B cell (primary cell): ENCODE results near the gene AMMECR1. TPM values are rescaled to one million over a fixed set of nuclear protein-coding genes. Genes with fewer than 3 reads are reported as not detected.

ENCODE experiments used
- ATAC-seq: fragments of 200-7000 bp; cut with Tn5 transposase; one replicate; pipeline ENCODE4 v1.10.0; 2021; ENCODE audit warnings: low read depth, mild to moderate bottlenecking, moderate number of reproducible peaks, moderate library complexity
- CTCF ChIA-PET: fragments of 350-600 bp; sonication (Branson Sonifier 250); formaldehyde crosslinking; loops from one replicate; lab custom pipeline; 2021; ENCODE audit warnings: antibody characterized with exemption, inconsistent platforms; lab: Charles Lee
- POLR2A ChIA-PET: fragments of 350-600 bp; sonication (Branson Sonifier 250); formaldehyde crosslinking; loops from one replicate; lab custom pipeline; 2021; ENCODE audit warnings: antibody characterized with exemption; lab: Charles Lee
- DNase-seq: peaks from one replicate; pipeline ENCODE4 v3.0.0; 2013
- H2AFZ ChIP-seq: 2 replicates; pipeline ENCODE4 v1.6.1; 2012; ENCODE audit warnings: mild to moderate bottlenecking, low read depth, low read length; ENCODE audit not compliant: insufficient read depth, poor library complexity, severe bottlenecking
- H3K27ac ChIP-seq, 2 donors: 1 replicate in 1 of 2; 2 replicates in 1 of 2; pipeline ENCODE4 v1.5.1; 2012 to 2013; ENCODE audit warnings: low read length in 2 of 2, mild to moderate bottlenecking in 2 of 2, moderate library complexity in 1 of 2
- H3K27me3 ChIP-seq, 4 experiments: fragments of 200-600 bp in 1 of 4; sonication (generic) in 1 of 4; replicated peaks in 1 of 4; 1 replicate in 2 of 4; 2 replicates in 2 of 4; pipeline versions ENCODE4 v1.6.1 to v1.7.0; 2013 to 2016; ENCODE audit warnings: low read length in 3 of 4, mild to moderate bottlenecking in 2 of 4, mixed read lengths in 1 of 4, moderate library complexity in 1 of 4; ENCODE audit not compliant: insufficient read depth in 4 of 4, control insufficient read depth in 3 of 4; ENCODE audit errors: control extremely low read depth in 1 of 4
- H3K36me3 ChIP-seq, 2 experiments: replicated peaks in 1 of 2; 1 replicate in 1 of 2; 2 replicates in 1 of 2; pipeline versions ENCODE4 v1.6.1 to v1.7.1; 2013; ENCODE audit warnings: low read length in 1 of 2; ENCODE audit not compliant: insufficient read depth in 2 of 2, control insufficient read depth in 1 of 2; ENCODE audit errors: control extremely low read depth in 1 of 2, extremely low read depth in 1 of 2
- H3K4me1 ChIP-seq, 2 donors: fragments of 200-600 bp in 1 of 2; sonication (generic) in 1 of 2; 1 replicate in 1 of 2; 2 replicates in 1 of 2; pipeline versions ENCODE4 v1.5.1 to v1.6.1; 2013 to 2017; ENCODE audit warnings: low read length in 2 of 2; ENCODE audit not compliant: control insufficient read depth in 2 of 2, insufficient read depth in 2 of 2
- H3K4me2 ChIP-seq: replicated peaks from 2 replicates; pipeline ENCODE3; 2012; ENCODE audit warnings: mild to moderate bottlenecking, low read depth, low read length; ENCODE audit not compliant: poor library complexity, severe bottlenecking
- H3K4me3 ChIP-seq, 5 experiments: fragments of 200-600 bp in 1 of 5; sonication (generic) in 1 of 5; 1 replicate in 3 of 5; 2 replicates in 2 of 5; pipeline versions ENCODE4 v1.5.1 to v1.7.0; 2011 to 2016; ENCODE audit warnings: low read length in 4 of 5, mild to moderate bottlenecking in 4 of 5, low read depth in 2 of 5, control low read depth in 1 of 5, moderate library complexity in 1 of 5; ENCODE audit not compliant: insufficient read depth in 1 of 5; ENCODE audit errors: control extremely low read depth in 1 of 5, extremely low read depth in 1 of 5
- H3K79me2 ChIP-seq: fragments of 200-600 bp; sonication (generic); one replicate; pipeline ENCODE4 v1.6.0; 2016; ENCODE audit warnings: low read length; ENCODE audit not compliant: control insufficient read depth, insufficient read depth
- H3K9ac ChIP-seq: fragments of 200-600 bp; sonication (generic); 2 replicates; pipeline ENCODE4 v1.6.1; 2017; ENCODE audit warnings: mild to moderate bottlenecking, low read length, moderate library complexity
- H3K9me3 ChIP-seq, 3 donors: one replicate each; pipeline versions ENCODE4 v1.6.1 to v1.7.1; 2013; ENCODE audit warnings: low read length in 2 of 3; ENCODE audit not compliant: control insufficient read depth in 2 of 3, insufficient read depth in 1 of 3; ENCODE audit errors: control extremely low read depth in 1 of 3
- H4K20me1 ChIP-seq: 2 replicates; pipeline ENCODE4 v1.6.0; 2012; ENCODE audit warnings: mild to moderate bottlenecking, low read length; ENCODE audit not compliant: insufficient read depth, control insufficient read depth, poor library complexity, severe bottlenecking
- H3K27ac Mint-ChIP-seq: one replicate; pipeline ENCODE4 v1.8.0; 2021; ENCODE audit warnings: mixed read lengths
- H3K27me3 Mint-ChIP-seq: one replicate; pipeline ENCODE4 v1.8.0; 2021; ENCODE audit warnings: mixed read lengths
- H3K4me1 Mint-ChIP-seq: one replicate; pipeline ENCODE4 v1.8.0; 2021; ENCODE audit warnings: mixed read lengths
- H3K4me3 Mint-ChIP-seq: one replicate; pipeline ENCODE4 v1.8.0; 2021; ENCODE audit warnings: mixed read lengths
- H3K9me3 Mint-ChIP-seq: one replicate; pipeline ENCODE4 v1.8.0; 2022; ENCODE audit warnings: mixed read lengths; ENCODE audit not compliant: insufficient read depth
- CTCF ChIP-seq: fragments of 200-600 bp; IDR thresholded peaks from one replicate; pipeline ENCODE4 v1.8.0; 2022; ENCODE audit warnings: antibody characterized with exemption, mild to moderate bottlenecking
- EZH2 ChIP-seq: IDR thresholded peaks from 2 replicates; pipeline ENCODE4 v1.6.1; 2012; ENCODE audit warnings: borderline replicate concordance, low read depth, mild to moderate bottlenecking, moderate library complexity, low read length; ENCODE audit not compliant: insufficient read depth, poor library complexity, severe bottlenecking
- WGBS: methylation state at CpG from one replicate; pipeline ENCODE4 v1.1.5; 2013; ENCODE audit warnings: missing lambda C conversion rate; ENCODE audit not compliant: insufficient coverage; 5-methylcytosine and 5-hydroxymethylcytosine counted together
- intact Hi-C: fragments of 100-400 bp; cut with micrococcal nuclease; formaldehyde crosslinking; loops from one replicate; pipeline ENCODE4 v1.10.0; 2022
- polyA plus RNA-seq: library from polyadenylated mRNA; depleted of rRNA; stranded (reverse); fragments of >200 nt; gene quantifications from 2 replicates; pipeline ENCODE4 v1.2.3, GENCODE V29; 2012
- total RNA-seq, 2 donors: library from RNA; stranded (reverse); fragments of 120-200 nt in 1 of 2; gene quantifications; 1 replicate in 1 of 2; 2 replicates in 1 of 2; pipeline versions ENCODE4 v1.2.3 to v1.2.4, GENCODE V29; 2013 to 2022

The AMMECR1 gene
- total and polyA plus RNA-seq, 2 donors (not counting 1 experiment from before 2014, with no cell fraction given) = 5.7 to 12.7 TPM

GRCh38 chrX:110192516-110192915 lies 125.4 kb downstream of the AMMECR1 start:
- no peak overlapping the region for H2AFZ ChIP-seq
- H3K4me1 ChIP-seq = no peaks in the 10 kb centered on the region
- H3K27ac ChIP-seq = no peak overlapping the region
- H3K9me3 ChIP-seq = no peaks in the 10 kb centered on the region
- Mint-ChIP-seq H3K27me3 (no peaks in the 10 kb centered on the region), H3K4me3 (no peak overlapping the region), H3K9me3 (no peaks in the 10 kb centered on the region), H3K27ac (no peak overlapping the region), H3K4me1 (peaks cover 15% of the 10 kb centered on the region)
- DNase-seq (no peak), ATAC-seq (no peak)
- H4K20me1 ChIP-seq = no peaks in the 10 kb centered on the region
- no peak for TF ChIP-seq CTCF
- no peak for TF ChIP-seq EZH2
- H3K4me3 ChIP-seq = no peak overlapping the region
- H3K79me2 ChIP-seq = no peaks in the 10 kb centered on the region
- intact Hi-C loops = no loop called here
- peaks cover under 1 to 1% of the 10 kb centered on the region in 2 experiments for H3K36me3 ChIP-seq
- WGBS = no CpG with 5 or more reads among the region's 4 CpGs
- no peak overlapping the region for H3K9ac ChIP-seq
- H3K4me2 ChIP-seq = no peak overlapping the region
- H3K27me3 ChIP-seq = no peaks in the 10 kb centered on the region
- CTCF ChIA-PET = no interaction called here
- POLR2A ChIA-PET = no interaction called here

DNA sequence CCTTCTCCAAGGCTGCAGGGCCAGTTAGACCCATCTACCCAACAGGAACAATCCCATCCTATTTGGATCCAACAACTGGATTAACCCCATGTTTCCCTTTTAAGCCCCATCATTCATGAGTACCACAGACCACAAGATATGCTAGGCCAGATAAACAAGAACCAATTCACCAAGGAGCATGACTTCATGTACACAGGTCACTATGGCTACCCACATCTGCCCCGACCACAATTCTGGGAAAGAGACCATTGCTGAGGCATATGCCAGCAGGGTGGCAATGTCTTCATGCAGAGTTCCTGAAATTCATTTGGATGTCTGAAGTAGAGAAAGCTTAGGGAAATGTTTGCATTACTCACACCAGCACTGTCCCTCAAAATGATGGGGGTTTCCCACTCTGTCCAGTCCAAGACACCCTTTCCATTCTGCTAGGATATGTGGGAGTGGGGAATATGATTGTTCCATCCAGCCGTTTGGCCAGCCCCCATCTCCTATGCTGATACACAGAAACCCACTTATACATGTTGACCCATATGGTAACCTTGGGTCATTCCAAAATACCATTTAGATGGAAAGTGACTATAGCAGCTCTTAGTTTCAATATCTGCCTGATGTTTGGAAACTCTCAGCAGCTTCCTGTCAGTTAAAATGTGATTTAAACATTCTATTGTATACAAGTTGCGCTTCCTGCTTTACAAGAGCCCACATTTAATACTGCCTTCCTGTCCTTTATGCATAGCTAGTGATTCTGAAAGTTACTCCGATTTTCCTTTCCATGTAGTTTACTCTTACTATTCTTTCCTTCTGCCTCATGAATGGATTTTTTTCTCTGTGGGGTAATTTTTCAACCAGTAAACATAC lies 129.0 kb downstream of the AMMECR1 start:
- Mint-ChIP-seq H3K27ac (peak overlapping the region; percentile 53), H3K27me3 (no peaks in the 10 kb centered on the region), H3K9me3 (no peaks in the 10 kb centered on the region), H3K4me1 (peaks cover 15% of the 10 kb centered on the region), H3K4me3 (no peak overlapping the region)
- ChIA-PET CTCF (no interaction called here), POLR2A (no interaction called here)
- Histone ChIP-seq H3K4me1 (no peaks in the 10 kb centered on the region), H3K9me3 (no peaks in the 10 kb centered on the region), H4K20me1 (no peaks in the 10 kb centered on the region), H3K36me3 (peaks cover 0 to 1% of the 10 kb centered on the region in 2 experiments), H3K79me2 (no peaks in the 10 kb centered on the region), H3K4me2 (no peak overlapping the region), H3K27ac (no peak overlapping the region), H3K9ac (no peak overlapping the region), H3K27me3 (no peaks in the 10 kb centered on the region), H3K4me3 (no peak overlapping the region), H2AFZ (no peak overlapping the region)
- ATAC-seq (no peak), DNase-seq (no peak)
- no CpG with 5 or more reads among the region's 4 CpGs for WGBS
- intact Hi-C loops = no loop called here
- TF ChIP-seq CTCF = no peak
- no peak for TF ChIP-seq EZH2
